ENCODE results near the gene RSU1.
"Not testable (repeated sequence)": the region's sequence is repeated elsewhere in the genome, so short reads cannot be mapped to it uniquely, and the experiment has no call there.

Gene RSU1

DNA sequence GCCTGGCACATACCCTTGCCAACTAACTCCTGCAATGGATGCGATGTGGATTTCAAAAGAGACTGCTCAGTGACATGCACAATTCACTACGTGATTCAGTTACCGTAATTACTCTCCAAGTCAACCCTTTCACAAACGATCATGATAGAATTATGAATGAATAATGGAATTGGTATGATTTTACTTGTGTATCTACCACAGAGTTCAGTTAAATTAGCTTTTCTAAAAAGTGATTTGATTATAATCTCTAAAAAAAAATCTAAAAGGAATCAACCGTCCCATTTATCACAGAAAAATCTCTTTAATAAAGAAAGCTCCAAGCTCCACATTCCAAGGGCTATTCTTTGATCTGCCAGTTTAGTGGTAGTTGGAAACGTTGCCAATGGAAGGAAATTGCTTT is 30.4 kb upstream of the RSU1 start:
- Histone ChIP-seq H3K4me3 (ENCODE audit: low read length) (no peak overlapping the region), H3K9me3 (ENCODE audit: control insufficient read depth, low read length) (no peaks in the 10 kb centered on the region), H3K4me1 (ENCODE audit: control insufficient read depth, insufficient read depth, low read length) (no peaks in the 10 kb centered on the region), H3K36me3 (ENCODE audit: control insufficient read depth, insufficient read depth, low read length) (no peaks in the 10 kb centered on the region), H3K27me3 (ENCODE audit: control insufficient read depth, insufficient read depth, low read length) (peaks cover 4% of the 10 kb centered on the region), H3K9ac (ENCODE audit: low read length) (no peak overlapping the region)

GRCh38 chr10:16845248-16845647 is 28.0 kb upstream of the RSU1 start:
- peaks cover 4% of the 10 kb centered on the region for H3K27me3 ChIP-seq (ENCODE audit: control insufficient read depth, insufficient read depth, low read length)
- no peaks in the 10 kb centered on the region for H3K36me3 ChIP-seq (ENCODE audit: control insufficient read depth, insufficient read depth, low read length)
- H3K4me1 ChIP-seq (ENCODE audit: control insufficient read depth, insufficient read depth, low read length) = no peaks in the 10 kb centered on the region
- no peaks in the 10 kb centered on the region for H3K9me3 ChIP-seq (ENCODE audit: control insufficient read depth, low read length)
- H3K4me3 ChIP-seq (ENCODE audit: low read length) = no peak overlapping the region
- no peak overlapping the region for H3K9ac ChIP-seq (ENCODE audit: low read length)

DNA sequence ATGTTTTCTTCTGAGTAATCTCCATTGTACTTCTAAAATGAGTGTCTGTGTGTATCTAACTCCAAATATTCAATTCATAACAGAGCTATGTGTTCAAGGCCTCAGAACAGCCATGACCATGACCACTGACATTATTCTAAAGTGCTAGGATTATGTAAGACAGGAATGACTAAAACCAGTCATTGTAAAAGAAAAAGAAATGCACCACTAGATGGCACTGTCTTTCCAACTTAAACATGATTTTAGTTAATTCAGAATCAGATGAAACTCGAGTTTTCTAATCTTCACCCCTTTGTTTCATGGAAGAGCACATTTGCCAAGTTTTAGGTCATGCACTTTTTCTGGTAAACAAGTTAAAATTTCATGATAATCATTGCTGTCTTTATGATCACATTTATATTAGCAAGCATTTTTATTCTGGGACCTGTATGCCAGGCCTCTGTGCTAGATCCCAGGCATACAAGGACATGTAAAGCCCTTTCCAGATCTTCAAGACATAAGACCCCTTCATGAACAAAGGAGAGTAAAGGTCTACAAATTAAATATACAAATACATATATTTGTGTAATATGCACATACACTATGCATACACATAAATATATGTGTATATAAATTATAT is 26.1 kb upstream of the RSU1 start:
- H3K27me3 ChIP-seq (ENCODE audit: control insufficient read depth, insufficient read depth, low read length) = no peaks in the 10 kb centered on the region
- H3K9me3 ChIP-seq (ENCODE audit: control insufficient read depth, low read length) = no peaks in the 10 kb centered on the region
- no peak overlapping the region for H3K9ac ChIP-seq (ENCODE audit: low read length)
- no peak overlapping the region for H3K4me3 ChIP-seq (ENCODE audit: low read length)
- H3K4me1 ChIP-seq (ENCODE audit: control insufficient read depth, insufficient read depth, low read length) = no peaks in the 10 kb centered on the region
- H3K36me3 ChIP-seq (ENCODE audit: control insufficient read depth, insufficient read depth, low read length) = no peaks in the 10 kb centered on the region

DNA sequence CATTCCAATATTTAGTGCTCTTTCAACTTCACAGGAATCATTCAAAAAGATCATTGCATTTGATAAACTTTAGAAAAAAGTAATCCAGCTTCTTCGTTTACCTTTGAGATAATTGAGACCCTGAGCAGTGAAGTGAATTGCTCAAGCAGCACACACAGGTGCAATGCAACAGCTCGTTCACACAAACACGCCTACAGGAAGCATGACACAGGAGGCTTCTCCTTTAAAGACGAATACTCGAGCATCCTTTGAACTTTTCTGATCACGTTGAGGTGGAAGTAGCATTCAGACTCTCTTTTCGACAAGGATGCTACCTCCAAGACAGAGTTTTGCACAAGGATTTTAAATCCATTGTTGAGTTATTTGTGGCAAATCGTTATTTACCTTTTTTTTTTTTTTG is 18.0 kb upstream of the RSU1 start:
- no peaks in the 10 kb centered on the region for H3K9me3 ChIP-seq (ENCODE audit: control insufficient read depth, low read length)
- no peaks in the 10 kb centered on the region for H3K27me3 ChIP-seq (ENCODE audit: control insufficient read depth, insufficient read depth, low read length)
- H3K36me3 ChIP-seq (ENCODE audit: control insufficient read depth, insufficient read depth, low read length) = no peaks in the 10 kb centered on the region
- peaks cover 5% of the 10 kb centered on the region for H3K4me1 ChIP-seq (ENCODE audit: control insufficient read depth, insufficient read depth, low read length)
- no peak overlapping the region for H3K9ac ChIP-seq (ENCODE audit: low read length)
- no peak overlapping the region for H3K4me3 ChIP-seq (ENCODE audit: low read length)

- Histone ChIP-seq H3K9ac (ENCODE audit: low read length) (no peak overlapping the region), H3K4me3 (ENCODE audit: low read length) (no peak overlapping the region), H3K4me1 (ENCODE audit: control insufficient read depth, insufficient read depth, low read length) (peaks cover 5% of the 10 kb centered on the region), H3K36me3 (ENCODE audit: control insufficient read depth, insufficient read depth, low read length) (no peaks in the 10 kb centered on the region), H3K9me3 (ENCODE audit: control insufficient read depth, low read length) (no peaks in the 10 kb centered on the region), H3K27me3 (ENCODE audit: control insufficient read depth, insufficient read depth, low read length) (no peaks in the 10 kb centered on the region)
Observed at GRCh38 chr10:16832351-16833080, 15.3 kb upstream of the RSU1 start.

DNA sequence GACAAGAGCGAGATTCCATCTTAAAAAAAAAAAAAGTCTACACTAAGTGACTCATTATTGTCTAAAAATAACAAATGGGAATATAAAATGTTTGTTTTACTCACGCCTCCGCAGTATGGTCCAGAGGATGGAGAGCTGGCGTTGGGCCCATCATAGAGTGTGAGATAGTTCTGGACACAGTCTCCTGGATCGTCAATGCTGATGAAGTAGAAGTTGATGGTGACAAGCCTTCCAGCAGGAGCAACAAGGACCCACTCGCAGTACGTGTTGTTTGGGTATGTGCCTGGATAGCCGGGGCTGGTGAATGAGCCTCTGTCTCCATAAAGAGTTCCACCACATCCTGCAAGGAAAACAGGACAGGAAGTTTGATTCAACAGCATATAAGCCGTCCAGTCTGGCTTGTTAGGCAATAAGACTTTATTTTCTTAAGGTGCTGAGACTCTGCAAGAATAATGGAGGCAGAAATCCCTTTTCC is 11.5 kb upstream of the RSU1 start:
- no peak overlapping the region for H3K9ac ChIP-seq (ENCODE audit: low read length)
- H3K4me1 ChIP-seq (ENCODE audit: control insufficient read depth, insufficient read depth, low read length) = peaks cover 5% of the 10 kb centered on the region
- H3K36me3 ChIP-seq (ENCODE audit: control insufficient read depth, insufficient read depth, low read length) = no peaks in the 10 kb centered on the region
- no peak overlapping the region for H3K4me3 ChIP-seq (ENCODE audit: low read length)
- H3K9me3 ChIP-seq (ENCODE audit: control insufficient read depth, low read length) = no peaks in the 10 kb centered on the region
- no peaks in the 10 kb centered on the region for H3K27me3 ChIP-seq (ENCODE audit: control insufficient read depth, insufficient read depth, low read length)

DNA sequence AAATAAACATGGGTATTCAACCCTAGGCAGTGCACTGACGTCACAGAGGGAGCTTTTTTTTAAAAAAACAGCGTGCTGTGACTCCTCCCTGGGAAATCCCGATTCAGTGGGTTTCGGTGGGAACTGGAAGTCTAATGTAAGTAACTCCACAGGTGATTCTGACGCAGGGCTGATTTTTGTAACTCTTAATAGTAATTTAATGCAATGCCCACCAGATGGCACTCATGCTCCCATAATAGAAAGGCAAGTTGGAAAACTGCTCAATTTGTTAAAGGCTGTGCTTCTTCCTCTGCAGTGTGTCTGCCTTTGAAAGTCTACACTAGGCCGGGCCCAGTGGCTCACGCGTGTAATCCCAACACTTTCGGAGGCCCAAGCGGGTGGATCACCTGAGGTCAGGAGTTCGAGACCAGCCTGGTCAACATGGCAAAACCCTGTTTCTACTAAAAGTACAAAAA is 10.9 kb upstream of the RSU1 start:
- Histone ChIP-seq H3K36me3 (ENCODE audit: control insufficient read depth, insufficient read depth, low read length) (no peaks in the 10 kb centered on the region), H3K27me3 (ENCODE audit: control insufficient read depth, insufficient read depth, low read length) (no peaks in the 10 kb centered on the region), H3K9ac (ENCODE audit: low read length) (no peak overlapping the region), H3K4me1 (ENCODE audit: control insufficient read depth, insufficient read depth, low read length) (peaks cover 5% of the 10 kb centered on the region), H3K4me3 (ENCODE audit: low read length) (no peak overlapping the region), H3K9me3 (ENCODE audit: control insufficient read depth, low read length) (no peaks in the 10 kb centered on the region)

- H3K9me3 ChIP-seq (ENCODE audit: control insufficient read depth, low read length); H3K36me3 ChIP-seq (ENCODE audit: control insufficient read depth, insufficient read depth, low read length); H3K4me3 ChIP-seq (ENCODE audit: low read length); H3K27me3 ChIP-seq (ENCODE audit: control insufficient read depth, insufficient read depth, low read length); H3K9ac ChIP-seq (ENCODE audit: low read length); H3K4me1 ChIP-seq (ENCODE audit: control insufficient read depth, insufficient read depth, low read length): not testable (repeated sequence)
Observed at GRCh38 chr10:16827474-16827873, 10.2 kb upstream of the RSU1 start.

DNA sequence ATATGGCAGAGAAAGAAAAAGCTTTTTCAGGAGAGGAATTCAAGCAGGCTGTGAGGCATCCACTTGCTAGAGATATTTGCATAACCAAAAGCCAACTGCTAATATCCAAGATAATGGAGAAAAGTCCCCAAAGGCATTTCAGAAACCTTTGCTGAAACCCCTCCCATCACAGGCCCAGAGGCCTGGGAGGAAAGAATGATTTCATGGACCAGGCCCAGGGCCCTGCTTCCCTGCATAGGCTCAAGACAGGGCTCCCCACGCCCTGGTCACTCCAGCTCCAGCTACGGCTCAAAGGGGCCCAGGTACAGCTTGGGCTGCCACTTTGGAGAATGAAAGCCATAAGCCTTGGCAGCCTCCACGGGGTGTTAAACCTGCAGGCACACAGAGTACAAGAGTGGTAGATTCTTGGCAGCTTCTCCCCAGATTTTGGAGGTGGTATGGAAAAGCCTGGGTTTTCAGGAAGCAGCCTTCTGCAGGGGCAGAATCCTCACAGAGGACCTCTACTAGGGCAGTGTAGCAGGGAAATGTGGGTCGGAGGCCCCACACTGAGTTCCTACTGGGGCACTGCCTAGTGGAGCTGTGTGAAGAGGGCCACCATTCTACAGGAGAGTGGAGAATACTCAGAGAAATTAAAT is 5.6 kb upstream of the RSU1 start:
- H3K36me3 ChIP-seq (ENCODE audit: control insufficient read depth, insufficient read depth, low read length) = no peaks in the 10 kb centered on the region
- H3K27me3 ChIP-seq (ENCODE audit: control insufficient read depth, insufficient read depth, low read length) = no peaks in the 10 kb centered on the region
- no peaks in the 10 kb centered on the region for H3K4me1 ChIP-seq (ENCODE audit: control insufficient read depth, insufficient read depth, low read length)
- H3K4me3 ChIP-seq (ENCODE audit: low read length) = no peak overlapping the region
- H3K9me3 ChIP-seq (ENCODE audit: control insufficient read depth, low read length) = no peaks in the 10 kb centered on the region
- H3K9ac ChIP-seq (ENCODE audit: low read length) = no peak overlapping the region

DNA sequence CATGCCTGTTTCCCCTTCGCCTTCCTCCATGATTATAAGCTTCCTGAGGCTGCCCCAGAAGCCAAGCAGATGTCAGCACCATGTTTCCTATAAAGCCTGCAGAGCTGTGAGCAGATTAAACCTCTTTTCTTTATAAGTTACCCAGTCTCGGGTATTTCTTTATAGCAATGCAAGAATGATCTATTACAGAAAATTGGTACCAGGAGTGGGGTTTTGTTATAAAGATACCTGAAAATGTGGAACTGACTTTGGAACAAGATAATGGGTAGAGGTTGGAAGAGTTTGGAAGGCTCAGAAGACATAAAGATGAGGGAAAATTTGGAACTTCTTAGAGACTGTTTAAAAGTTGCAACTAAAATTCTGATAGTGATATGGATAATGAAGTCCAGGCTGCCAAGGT is 4.8 kb upstream of the RSU1 start:
- Histone ChIP-seq H3K36me3 (ENCODE audit: control insufficient read depth, insufficient read depth, low read length) (no peaks in the 10 kb centered on the region), H3K4me1 (ENCODE audit: control insufficient read depth, insufficient read depth, low read length) (no peaks in the 10 kb centered on the region), H3K9me3 (ENCODE audit: control insufficient read depth, low read length) (no peaks in the 10 kb centered on the region), H3K4me3 (ENCODE audit: low read length) (no peak overlapping the region), H3K27me3 (ENCODE audit: control insufficient read depth, insufficient read depth, low read length) (no peaks in the 10 kb centered on the region), H3K9ac (ENCODE audit: low read length) (no peak overlapping the region)

- Histone ChIP-seq H3K4me3 (ENCODE audit: low read length) (no peak overlapping the region), H3K27me3 (ENCODE audit: control insufficient read depth, insufficient read depth, low read length) (no peaks in the 10 kb centered on the region), H3K9me3 (ENCODE audit: control insufficient read depth, low read length) (no peaks in the 10 kb centered on the region), H3K36me3 (ENCODE audit: control insufficient read depth, insufficient read depth, low read length) (no peaks in the 10 kb centered on the region), H3K9ac (ENCODE audit: low read length) (no peak overlapping the region), H3K4me1 (ENCODE audit: control insufficient read depth, insufficient read depth, low read length) (peaks cover 9% of the 10 kb centered on the region)
Observed at GRCh38 chr10:16820421-16820820, 3.2 kb upstream of the RSU1 start.

- Histone ChIP-seq H3K4me3 (ENCODE audit: low read length) (no peak overlapping the region), H3K27me3 (ENCODE audit: control insufficient read depth, insufficient read depth, low read length) (no peaks in the 10 kb centered on the region), H3K36me3 (ENCODE audit: control insufficient read depth, insufficient read depth, low read length) (no peaks in the 10 kb centered on the region), H3K4me1 (ENCODE audit: control insufficient read depth, insufficient read depth, low read length) (peaks cover 11% of the 10 kb centered on the region), H3K9me3 (ENCODE audit: control insufficient read depth, low read length) (no peaks in the 10 kb centered on the region), H3K9ac (ENCODE audit: low read length) (no peak overlapping the region)
Observed at GRCh38 chr10:16820018-16820417, 2.8 kb upstream of the RSU1 start.
